ENCODE results near the gene MAP3K6.

The MAP3K6 gene

GRCh38 chr1:27372808-27373690, 6.3 kb upstream of the MAP3K6 start:
- DNase-seq (ENCODE audit: low read depth in 2 of 2), result no peak

- no peak for DNase-seq (ENCODE audit: low read depth in 2 of 2)
These were observed 5.5 kb upstream of the MAP3K6 start for GRCh38 chr1:27372022-27372807.

GRCh38 chr1:27368869-27369582, 2.3 kb upstream of the MAP3K6 start:
- no peak for DNase-seq (ENCODE audit: low read depth in 2 of 2)

GRCh38 chr1:27367160-27367650, 444 bp upstream of the MAP3K6 start:
- DNase-seq (ENCODE audit: low read depth in 2 of 2), result no peak

- peak; percentile 35 to 49 for DNase-seq (ENCODE audit: low read depth in 2 of 2)
These were observed 699 bp downstream of the MAP3K6 start for GRCh38 chr1:27366113-27366410.

GRCh38 chr1:27365372-27366112, 1.2 kb downstream of the MAP3K6 start:
- peak; percentile 61 to 69 for DNase-seq (ENCODE audit: low read depth in 2 of 2)

- no peak for DNase-seq (ENCODE audit: low read depth in 2 of 2)
These were observed 1.9 kb downstream of the MAP3K6 start for GRCh38 chr1:27364696-27365371.

GRCh38 chr1:27363766-27364695, 2.7 kb downstream of the MAP3K6 start:
- no peak for DNase-seq (ENCODE audit: low read depth in 2 of 2)

GRCh38 chr1:27361553-27361952, 5.2 kb downstream of the MAP3K6 start:
- no peak for DNase-seq (ENCODE audit: low read depth in 2 of 2)

- no peak for DNase-seq (ENCODE audit: low read depth in 2 of 2)
These were observed 5.7 kb downstream of the MAP3K6 start for GRCh38 chr1:27361044-27361402.

- DNase-seq (ENCODE audit: low read depth in 2 of 2), result peak in 1 of 2 donors; percentile 14
These were observed 6.4 kb downstream of the MAP3K6 start for GRCh38 chr1:27360159-27361043.

- no peak for DNase-seq (ENCODE audit: low read depth in 2 of 2)
These were observed 7.0 kb downstream of the MAP3K6 start for GRCh38 chr1:27359822-27360158.

- no peak for DNase-seq (ENCODE audit: low read depth in 2 of 2)
These were observed 7.8 kb downstream of the MAP3K6 start for GRCh38 chr1:27358928-27359313.

- DNase-seq (ENCODE audit: low read depth in 2 of 2), result no peak
These were observed 8.5 kb downstream of the MAP3K6 start for GRCh38 chr1:27358038-27358927.

GRCh38 chr1:27357281-27358037, 9.3 kb downstream of the MAP3K6 start:
- peak; percentile 68 to 71 for DNase-seq (ENCODE audit: low read depth in 2 of 2)

- no peak for DNase-seq (ENCODE audit: low read depth in 2 of 2)
These were observed 10.0 kb downstream of the MAP3K6 start for GRCh38 chr1:27356619-27357280.

GRCh38 chr1:27356277-27356618, 10.5 kb downstream of the MAP3K6 start:
- DNase-seq (ENCODE audit: low read depth in 2 of 2), result no peak
